Stimulated activated CD8-positive, alpha-beta memory T cell treated with anti-CD3 and anti-CD28 coated beads, Interleukin-15, amount 100 ng/mL, for 48 hours (primary cell): ENCODE data around the gene MACROD1.

Source experiments
- DNase-seq, 2 donors: peaks; one replicate each; pipeline ENCODE4 v3.0.0-alpha.2; 2020; ENCODE audit warnings: low read depth in 2 of 2

The MACROD1 gene

GRCh38 chr11:63961608-63962412 is 204.1 kb downstream of the MACROD1 start:
- no peak for DNase-seq

- no peak for DNase-seq
Measured at GRCh38 chr11:63958008-63958407, 207.9 kb downstream of the MACROD1 start.

- DNase-seq = no peak
Measured at GRCh38 chr11:63952570-63952969, 213.3 kb downstream of the MACROD1 start.

GRCh38 chr11:63951779-63952536 is 214.0 kb downstream of the MACROD1 start:
- DNase-seq = no peak
